Ishikawa (cell line): Measurements from ENCODE around the gene ANKFN1.

Source experiments
- CEBPB ChIP-seq: IDR thresholded peaks from 2 replicates; pipeline ENCODE4 v1.6.1; 2012
- CREB1 ChIP-seq: IDR thresholded peaks from 2 replicates; pipeline ENCODE4 v1.6.1; 2012; ENCODE audit warnings: low read depth
- EGR1 ChIP-seq: IDR thresholded peaks from 2 replicates; pipeline ENCODE4 v1.6.1; 2012
- EP300 ChIP-seq: IDR thresholded peaks from 2 replicates; pipeline ENCODE4 v1.6.1; 2012; ENCODE audit warnings: borderline replicate concordance
- FOXM1 ChIP-seq: IDR thresholded peaks from 2 replicates; pipeline ENCODE4 v1.6.1; 2012; ENCODE audit warnings: low read depth, borderline replicate concordance
- RAD21 ChIP-seq: IDR thresholded peaks from 2 replicates; pipeline ENCODE4 v1.6.1; 2012; ENCODE audit warnings: low read depth
- REST ChIP-seq: IDR thresholded peaks from 2 replicates; pipeline ENCODE4 v1.6.1; 2012; ENCODE audit warnings: low read depth, mild to moderate bottlenecking
- TAF1 ChIP-seq: IDR thresholded peaks from 2 replicates; pipeline ENCODE4 v1.6.1; 2012; ENCODE audit warnings: low read depth, mild to moderate bottlenecking
- TEAD4 ChIP-seq: IDR thresholded peaks from 2 replicates; pipeline ENCODE4 v1.6.1; 2012
- YY1 ChIP-seq: IDR thresholded peaks from 2 replicates; pipeline ENCODE4 v1.6.1; 2012; ENCODE audit warnings: low read depth
- ZBTB7A ChIP-seq: IDR thresholded peaks from 2 replicates; pipeline ENCODE4 v1.6.1; 2012; ENCODE audit warnings: low read depth
- TF ChIP-seq, protein P1 (sequence below): IDR thresholded peaks from 2 replicates; pipeline ENCODE4 v1.6.1; 2012
- TF ChIP-seq, protein P2 (sequence below): IDR thresholded peaks from 2 replicates; pipeline ENCODE4 v1.6.1; 2012

DNA sequence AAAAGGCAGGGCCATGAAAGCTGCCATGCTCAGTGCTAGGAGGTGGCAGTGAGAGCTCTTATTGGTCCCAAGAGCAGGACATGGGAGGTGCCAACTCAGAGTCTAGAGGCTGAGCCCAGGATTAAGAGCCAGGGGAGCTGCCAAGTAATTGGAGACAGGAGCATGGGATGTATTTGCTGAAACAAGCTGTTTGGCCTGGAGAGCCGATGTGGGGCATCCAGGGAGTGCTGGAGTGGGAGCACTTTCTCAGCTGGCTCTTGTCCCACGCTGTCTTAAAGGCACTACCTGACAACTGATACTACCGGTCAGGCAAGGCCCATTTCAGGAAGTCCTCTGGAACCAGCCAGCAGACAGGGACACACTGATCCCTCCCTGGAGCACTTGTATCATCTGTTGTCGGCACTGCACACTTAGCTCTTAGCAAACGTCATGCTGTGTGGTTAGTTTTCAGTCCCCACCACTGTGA, 19.3 kb downstream of the ANKFN1 start:
- TF ChIP-seq EGR1 (no peak), REST (no peak), CEBPB (no peak), TAF1 (no peak), CREB1 (no peak), TEAD4 (no peak), EP300 (no peak), RAD21 (no peak), YY1 (no peak), FOXM1 (no peak), ZBTB7A (no peak)
- TF ChIP-seq, protein P1, sequence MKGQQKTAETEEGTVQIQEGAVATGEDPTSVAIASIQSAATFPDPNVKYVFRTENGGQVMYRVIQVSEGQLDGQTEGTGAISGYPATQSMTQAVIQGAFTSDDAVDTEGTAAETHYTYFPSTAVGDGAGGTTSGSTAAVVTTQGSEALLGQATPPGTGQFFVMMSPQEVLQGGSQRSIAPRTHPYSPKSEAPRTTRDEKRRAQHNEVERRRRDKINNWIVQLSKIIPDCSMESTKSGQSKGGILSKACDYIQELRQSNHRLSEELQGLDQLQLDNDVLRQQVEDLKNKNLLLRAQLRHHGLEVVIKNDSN = no peak
- TF ChIP-seq, protein P2, sequence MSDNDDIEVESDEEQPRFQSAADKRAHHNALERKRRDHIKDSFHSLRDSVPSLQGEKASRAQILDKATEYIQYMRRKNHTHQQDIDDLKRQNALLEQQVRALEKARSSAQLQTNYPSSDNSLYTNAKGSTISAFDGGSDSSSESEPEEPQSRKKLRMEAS = no peak
